H9 (cell line): ENCODE measurements around the gene GLB1L2. TPM values are rescaled to one million over a fixed set of nuclear protein-coding genes. Genes with fewer than 3 reads are reported as not detected.

Experiments
- DNase-seq: peaks from one replicate; pipeline ENCODE4 v3.0.0-alpha.2; 2017
- H2AFZ ChIP-seq: one replicate; pipeline ENCODE4 v1.6.1; 2013; ENCODE audit warnings: mild to moderate bottlenecking, low read length, control low read depth, moderate library complexity
- H2AK5ac ChIP-seq: 2 replicates; pipeline ENCODE4 v1.6.1; 2013; ENCODE audit warnings: low read length, control low read depth, mixed read lengths; ENCODE audit not compliant: insufficient read length
- H2BK120ac ChIP-seq: one replicate; pipeline ENCODE4 v1.6.1; 2013; ENCODE audit warnings: low read depth, mild to moderate bottlenecking, low read length, control low read depth, inconsistent platforms; ENCODE audit not compliant: poor library complexity, severe bottlenecking
- H2BK12ac ChIP-seq: 2 replicates; pipeline ENCODE4 v1.6.1; 2013; ENCODE audit warnings: low read length, control low read depth, mixed read lengths, low read depth; ENCODE audit not compliant: insufficient read length
- H2BK15ac ChIP-seq: 2 replicates; pipeline ENCODE4 v1.6.1; 2013; ENCODE audit warnings: low read depth, low read length, control low read depth
- H2BK20ac ChIP-seq: one replicate; pipeline ENCODE4 v1.6.1; 2013; ENCODE audit warnings: low read depth, mild to moderate bottlenecking, low read length, control low read depth, inconsistent platforms; ENCODE audit not compliant: poor library complexity, severe bottlenecking
- H2BK5ac ChIP-seq: 2 replicates; pipeline ENCODE4 v1.6.1; 2013; ENCODE audit warnings: low read length, control low read depth, mixed read lengths; ENCODE audit not compliant: insufficient read length
- H3K14ac ChIP-seq: 2 replicates; pipeline ENCODE4 v1.6.1; 2013; ENCODE audit warnings: low read length, control low read depth; ENCODE audit not compliant: insufficient read depth
- H3K18ac ChIP-seq: 2 replicates; pipeline ENCODE4 v1.6.1; 2013; ENCODE audit warnings: low read depth, mild to moderate bottlenecking, mixed read lengths, low read length, control low read depth; ENCODE audit not compliant: insufficient read length
- H3K23ac ChIP-seq: 2 replicates; pipeline ENCODE4 v1.6.1; 2013; ENCODE audit warnings: low read length, control low read depth, mixed read lengths, low read depth; ENCODE audit not compliant: insufficient read length
- H3K23me2 ChIP-seq: 2 replicates; pipeline ENCODE4 v1.6.1; 2013; ENCODE audit warnings: low read depth, mild to moderate bottlenecking, mixed read lengths, low read length, control low read depth; ENCODE audit not compliant: insufficient read length, poor library complexity, severe bottlenecking
- H3K27ac ChIP-seq: 2 replicates; pipeline ENCODE4 v1.5.1; 2013; ENCODE audit warnings: low read length, control low read depth, mixed read lengths, low read depth; ENCODE audit not compliant: insufficient read length
- H3K27me3 ChIP-seq: 2 replicates; pipeline ENCODE4 v1.6.1; 2013; ENCODE audit warnings: low read length, control low read depth, inconsistent platforms; ENCODE audit not compliant: insufficient read depth
- H3K4ac ChIP-seq: 2 replicates; pipeline ENCODE4 v1.6.1; 2013; ENCODE audit warnings: low read depth, mild to moderate bottlenecking, control low read depth, inconsistent platforms, low read length, moderate library complexity
- H3K4me1 ChIP-seq: 2 replicates; pipeline ENCODE4 v1.6.1; 2013; ENCODE audit warnings: low read length, control low read depth, inconsistent platforms; ENCODE audit not compliant: insufficient read depth
- H3K4me2 ChIP-seq: 2 replicates; pipeline ENCODE4 v1.6.1; 2013; ENCODE audit warnings: low read length, control low read depth, mixed read lengths; ENCODE audit not compliant: insufficient read length, insufficient read depth
- H3K56ac ChIP-seq: 2 replicates; pipeline ENCODE4 v1.6.1; 2013; ENCODE audit warnings: low read depth, mild to moderate bottlenecking, mixed read lengths, low read length, control low read depth; ENCODE audit not compliant: insufficient read length
- H3K79me1 ChIP-seq: 2 replicates; pipeline ENCODE4 v1.6.1; 2013; ENCODE audit warnings: low read depth, mild to moderate bottlenecking, moderate library complexity, low read length, control low read depth, inconsistent platforms; ENCODE audit not compliant: insufficient read depth, poor library complexity, severe bottlenecking
- H3K79me2 ChIP-seq: 2 replicates; pipeline ENCODE4 v1.6.1; 2013; ENCODE audit warnings: low read length, control low read depth, inconsistent platforms; ENCODE audit not compliant: insufficient read depth
- H3K9ac ChIP-seq: 2 replicates; pipeline ENCODE4 v1.6.1; 2013; ENCODE audit warnings: low read length, control low read depth, mixed read lengths; ENCODE audit not compliant: insufficient read length; ENCODE audit errors: extremely low read depth
- H3K9me3 ChIP-seq: one replicate; pipeline ENCODE4 v1.6.1; 2013; ENCODE audit warnings: low read depth, low read length, inconsistent platforms; ENCODE audit not compliant: control insufficient read depth
- H3T11ph ChIP-seq: one replicate; pipeline ENCODE4 v1.6.1; 2013; ENCODE audit warnings: mild to moderate bottlenecking, low read length, control low read depth, inconsistent platforms
- H4K20me1 ChIP-seq: one replicate; pipeline ENCODE4 v1.6.1; 2013; ENCODE audit not compliant: control insufficient read depth, insufficient read length, insufficient read depth
- H4K5ac ChIP-seq: 2 replicates; pipeline ENCODE4 v1.6.1; 2013; ENCODE audit warnings: low read depth, mild to moderate bottlenecking, mixed read lengths, low read length, control low read depth; ENCODE audit not compliant: insufficient read length
- H4K8ac ChIP-seq: replicated peaks from 2 replicates; pipeline ENCODE4 v1.6.1; 2013; ENCODE audit warnings: low read length, control low read depth, mixed read lengths, low read depth; ENCODE audit not compliant: insufficient read length
- H4K91ac ChIP-seq: 2 replicates; pipeline ENCODE4 v1.6.1; 2013; ENCODE audit warnings: low read depth, mild to moderate bottlenecking, moderate library complexity, mixed read lengths, low read length, control low read depth; ENCODE audit not compliant: insufficient read length
- H3K27ac Mint-ChIP-seq, 3 experiments: 2 replicates in 2 of 3; 3 replicates in 1 of 3; pipeline ENCODE4 v1.8.0; 2020 to 2021; ENCODE audit warnings: mixed read lengths in 3 of 3, mild to moderate bottlenecking in 1 of 3, moderate library complexity in 1 of 3
- H3K27me3 Mint-ChIP-seq: 2 replicates; pipeline ENCODE4 v1.8.0; 2021; ENCODE audit warnings: low read depth, mild to moderate bottlenecking, moderate library complexity, mixed read lengths
- H3K36me3 Mint-ChIP-seq, 3 experiments: 2 replicates in 2 of 3; 3 replicates in 1 of 3; pipeline ENCODE4 v1.8.0; 2020 to 2021; ENCODE audit warnings: low read depth in 3 of 3, mixed read lengths in 3 of 3; ENCODE audit not compliant: insufficient read depth in 1 of 3
- H3K4me1 Mint-ChIP-seq, 2 experiments: 2 replicates each; pipeline ENCODE4 v1.8.0; 2020; ENCODE audit warnings: mixed read lengths in 2 of 2
- H3K4me3 Mint-ChIP-seq, 2 experiments: 2 replicates in 1 of 2; 3 replicates in 1 of 2; pipeline ENCODE4 v1.8.0; 2020 to 2021; ENCODE audit warnings: mild to moderate bottlenecking in 2 of 2, mixed read lengths in 2 of 2, moderate library complexity in 1 of 2
- H3K9me3 Mint-ChIP-seq, 2 experiments: 2 replicates in 1 of 2; 3 replicates in 1 of 2; pipeline ENCODE4 v1.8.0; 2020; ENCODE audit warnings: mild to moderate bottlenecking in 2 of 2, mixed read lengths in 2 of 2, moderate library complexity in 1 of 2
- CTCF ChIP-seq: fragments of 200-600 bp; sonication (generic); conservative IDR thresholded peaks from 3 replicates; pipeline ENCODE4 v1.8.0; 2021; ENCODE audit warnings: antibody characterized with exemption, mild to moderate bottlenecking
- WGBS: extraction: QIAGEN DNeasy Blood & Tissue Kit; methylation state at CpG from one replicate; pipeline ENCODE4 v1.1.7; 2013; ENCODE audit warnings: missing lambda C conversion rate, low lambda C conversion rate, mixed read lengths; ENCODE audit not compliant: insufficient read length; ENCODE audit errors: extremely low coverage; 5-methylcytosine and 5-hydroxymethylcytosine counted together
- total RNA-seq: library from RNA; stranded (reverse); gene quantifications from 2 replicates; pipeline ENCODE4 v1.2.1, GENCODE V29; 2021

Gene GLB1L2
- total RNA-seq, 1 experiment from 2014 or later, result 2.4 TPM

DNA sequence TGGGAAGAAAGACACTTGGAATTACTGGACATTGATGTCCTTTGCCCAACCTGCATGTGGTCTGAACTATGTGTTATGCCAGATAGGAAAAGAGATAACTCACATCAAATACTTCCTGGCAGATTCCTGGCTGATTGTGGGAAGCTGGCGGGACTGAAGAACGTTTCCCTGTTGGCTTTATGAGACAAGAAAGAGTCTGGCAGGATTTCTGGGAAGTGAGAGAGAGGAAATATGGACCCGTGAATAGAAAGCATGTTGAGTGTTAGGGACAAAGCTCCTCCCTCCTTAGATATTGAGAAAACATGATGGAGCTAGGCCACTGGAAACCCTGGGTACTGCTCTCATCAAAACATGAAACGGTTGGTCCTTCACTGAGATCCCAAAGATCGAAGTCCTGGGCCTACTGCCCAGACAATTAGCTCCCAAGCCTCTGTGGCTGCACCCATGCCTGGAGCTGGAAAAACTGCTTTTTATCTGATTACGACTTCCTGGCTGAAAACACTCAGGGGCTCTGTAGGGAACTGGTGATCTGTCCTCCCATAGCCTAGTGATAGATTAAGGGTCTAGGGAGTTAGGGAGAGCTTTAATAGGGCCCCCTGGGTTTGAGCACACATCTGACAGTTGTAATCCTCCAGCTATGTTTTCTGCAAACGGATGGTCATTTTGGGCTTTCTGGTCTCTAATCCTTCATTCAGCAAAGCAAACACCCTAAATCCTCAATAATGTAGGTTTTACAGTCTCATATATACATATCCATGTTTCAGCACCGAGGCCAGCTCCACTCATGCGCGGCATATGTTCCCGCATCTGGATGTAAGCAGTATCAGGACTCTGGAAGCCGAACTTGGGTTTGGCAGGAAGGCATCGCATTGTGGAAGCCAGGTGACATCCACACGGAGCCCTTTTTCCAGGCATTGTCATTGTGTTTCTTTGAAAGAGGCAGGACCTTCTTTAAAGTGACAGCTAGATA lies 86.4 kb downstream of the GLB1L2 start:
- H4K8ac ChIP-seq, result no peak overlapping the region
- no peaks in the 10 kb centered on the region for H3K9me3 ChIP-seq
- no peak overlapping the region for H3K27ac ChIP-seq
- H2BK5ac ChIP-seq, result no peak overlapping the region
- no peaks in the 10 kb centered on the region for H3K27me3 ChIP-seq
- H3K4me2 ChIP-seq, result no peak overlapping the region
- no peak overlapping the region for H3T11ph ChIP-seq
- no peak overlapping the region for H3K18ac ChIP-seq
- no peak overlapping the region for H2AFZ ChIP-seq
- H4K20me1 ChIP-seq, result no peaks in the 10 kb centered on the region
- peaks cover 0 to 3% (median 0%) of the 10 kb centered on the region in 3 experiments; a peak in 1 of 7 replicates for H3K36me3 Mint-ChIP-seq
- no peak overlapping the region for H3K4ac ChIP-seq
- H3K14ac ChIP-seq, result no peak overlapping the region
- TF ChIP-seq CTCF, result no peak
- no peaks in the 10 kb centered on the region for H3K79me1 ChIP-seq
- H4K5ac ChIP-seq, result no peak overlapping the region
- no peak overlapping the region for H4K91ac ChIP-seq
- no peak overlapping the region for H3K56ac ChIP-seq
- H3K4me1 ChIP-seq, result peaks cover 14% of the 10 kb centered on the region; the same call in 1 of the 2 replicates
- H2AK5ac ChIP-seq, result no peak overlapping the region
- peaks cover 29 to 34% of the 10 kb centered on the region in 2 experiments for H3K4me1 Mint-ChIP-seq
- H3K4me3 Mint-ChIP-seq, result no peak overlapping the region
- H3K27me3 Mint-ChIP-seq, result peaks cover 22% of the 10 kb centered on the region
- H2BK120ac ChIP-seq, result no peak overlapping the region
- no peak overlapping the region for H2BK15ac ChIP-seq
- H3K23ac ChIP-seq, result no peak overlapping the region
- H3K23me2 ChIP-seq, result peaks cover 7% of the 10 kb centered on the region
- WGBS, result no CpG with 5 or more reads among the region's 14 CpGs
- no peak overlapping the region for H3K27ac Mint-ChIP-seq
- no peak for DNase-seq
- H3K9me3 Mint-ChIP-seq, result no peaks in the 10 kb centered on the region; a peak in 1 of 5 replicates
- no peaks in the 10 kb centered on the region for H3K79me2 ChIP-seq
- no peak overlapping the region for H2BK12ac ChIP-seq
- no peak overlapping the region for H2BK20ac ChIP-seq
- H3K9ac ChIP-seq, result no peak overlapping the region
